Measurements from ENCODE around the gene ATP10A. TPM values are rescaled to one million over a fixed set of nuclear protein-coding genes. Genes with fewer than 3 reads are reported as not detected.
A peak's percentile ranks its signal among the peaks of the same experiment; 100 is the strongest.

The ATP10A gene
- total RNA-seq, 1 donor from 2014 or later = 16.5 TPM

- DNase-seq (ENCODE audit: low read depth) = no peak
Measured at GRCh38 chr15:25793354-25794050, 69.6 kb downstream of the ATP10A start.

GRCh38 chr15:25792128-25792527, 71.0 kb downstream of the ATP10A start:
- no peak for DNase-seq (ENCODE audit: low read depth)

- DNase-seq (ENCODE audit: low read depth) = peak; percentile 9
Measured at GRCh38 chr15:25790000-25790660, 73.0 kb downstream of the ATP10A start.

DNA sequence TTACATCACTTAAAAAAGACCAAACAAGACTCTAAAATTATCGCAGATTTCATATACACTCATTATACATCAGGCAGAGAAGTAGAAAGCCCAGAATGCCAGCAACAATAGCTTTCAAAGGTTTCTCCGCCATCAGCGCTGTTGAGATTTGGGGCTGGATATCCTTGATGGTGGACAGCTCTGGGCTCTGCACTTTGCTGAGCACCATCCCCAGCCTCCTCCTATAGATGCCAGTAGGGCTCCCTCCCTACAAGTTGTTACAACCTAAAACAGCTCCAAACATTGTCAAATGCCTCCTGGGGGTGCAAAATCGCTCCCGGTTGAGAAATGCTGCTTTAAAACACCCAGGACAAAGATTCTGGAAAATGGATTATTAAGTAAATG, 73.5 kb downstream of the ATP10A start:
- DNase-seq (ENCODE audit: low read depth) = no peak

DNA sequence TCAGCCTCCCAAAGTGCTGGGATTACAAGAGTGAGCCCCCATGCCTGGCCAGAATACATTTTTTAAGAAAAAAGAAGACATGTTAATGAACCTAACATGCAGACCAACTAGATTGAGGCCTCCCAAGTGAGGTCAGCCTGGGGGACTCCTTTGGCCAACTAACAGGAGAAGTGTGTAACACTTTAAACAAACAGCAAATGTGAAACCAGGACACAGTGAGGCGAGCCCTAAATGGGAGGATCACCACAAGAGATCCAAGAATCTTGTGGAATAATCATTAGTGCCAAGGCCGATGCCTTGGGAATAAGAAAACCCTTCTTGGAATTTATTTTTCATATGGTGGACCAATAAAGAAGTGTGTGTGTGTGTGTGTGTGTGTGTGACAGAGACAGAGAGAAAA, 73.9 kb downstream of the ATP10A start:
- DNase-seq (ENCODE audit: low read depth) = no peak

- DNase-seq (ENCODE audit: low read depth) = peak; percentile 51
Measured at GRCh38 chr15:25787855-25788520, 75.1 kb downstream of the ATP10A start.

- DNase-seq (ENCODE audit: low read depth) = no peak
Measured at GRCh38 chr15:25787381-25787780, 75.7 kb downstream of the ATP10A start.

DNA sequence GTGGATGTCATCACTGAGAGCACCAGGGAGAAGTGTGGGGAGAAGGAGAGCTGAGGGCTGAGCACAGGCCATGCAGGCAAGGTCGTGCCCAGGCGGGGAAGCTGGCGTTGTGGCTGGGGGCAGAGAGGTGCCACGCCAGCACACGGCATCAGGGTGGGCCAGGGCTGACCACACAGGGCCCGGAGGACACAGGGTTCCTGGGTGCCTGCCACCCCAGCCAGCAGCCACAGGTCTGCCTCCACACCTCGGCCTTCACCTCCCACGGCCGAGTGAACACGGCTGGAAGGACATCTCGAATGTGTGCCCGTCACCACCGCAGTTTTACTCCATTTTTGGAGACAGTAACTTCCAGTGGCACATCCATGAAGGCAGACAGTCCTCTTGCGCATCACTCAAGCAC, 77.1 kb downstream of the ATP10A start:
- DNase-seq (ENCODE audit: low read depth) = no peak

DNA sequence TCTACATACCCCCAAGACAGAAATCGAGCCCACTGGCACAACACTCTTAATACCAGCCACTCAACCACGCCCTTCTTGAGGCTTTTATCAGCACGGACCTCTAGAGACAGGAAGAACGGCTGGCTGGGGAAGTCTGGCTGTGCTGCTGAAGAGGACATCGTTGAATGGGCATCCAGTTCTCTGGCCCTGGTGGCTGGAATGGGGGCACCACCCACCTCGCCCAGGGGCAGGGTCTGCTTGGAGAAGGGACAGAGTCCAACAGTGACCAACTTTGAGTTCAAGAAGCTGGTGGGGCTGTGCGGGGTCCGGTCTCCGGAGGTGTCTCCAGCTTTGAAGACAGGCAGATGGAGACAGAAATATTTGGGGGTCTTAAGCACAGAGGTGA, 77.5 kb downstream of the ATP10A start:
- DNase-seq (ENCODE audit: low read depth) = no peak

GRCh38 chr15:25784876-25785640, 78.1 kb downstream of the ATP10A start:
- no peak for DNase-seq (ENCODE audit: low read depth)

- DNase-seq (ENCODE audit: low read depth) = no peak
Measured at GRCh38 chr15:25783607-25784540, 79.3 kb downstream of the ATP10A start.

- DNase-seq (ENCODE audit: low read depth) = no peak
Measured at GRCh38 chr15:25783134-25783533, 80.0 kb downstream of the ATP10A start.

DNA sequence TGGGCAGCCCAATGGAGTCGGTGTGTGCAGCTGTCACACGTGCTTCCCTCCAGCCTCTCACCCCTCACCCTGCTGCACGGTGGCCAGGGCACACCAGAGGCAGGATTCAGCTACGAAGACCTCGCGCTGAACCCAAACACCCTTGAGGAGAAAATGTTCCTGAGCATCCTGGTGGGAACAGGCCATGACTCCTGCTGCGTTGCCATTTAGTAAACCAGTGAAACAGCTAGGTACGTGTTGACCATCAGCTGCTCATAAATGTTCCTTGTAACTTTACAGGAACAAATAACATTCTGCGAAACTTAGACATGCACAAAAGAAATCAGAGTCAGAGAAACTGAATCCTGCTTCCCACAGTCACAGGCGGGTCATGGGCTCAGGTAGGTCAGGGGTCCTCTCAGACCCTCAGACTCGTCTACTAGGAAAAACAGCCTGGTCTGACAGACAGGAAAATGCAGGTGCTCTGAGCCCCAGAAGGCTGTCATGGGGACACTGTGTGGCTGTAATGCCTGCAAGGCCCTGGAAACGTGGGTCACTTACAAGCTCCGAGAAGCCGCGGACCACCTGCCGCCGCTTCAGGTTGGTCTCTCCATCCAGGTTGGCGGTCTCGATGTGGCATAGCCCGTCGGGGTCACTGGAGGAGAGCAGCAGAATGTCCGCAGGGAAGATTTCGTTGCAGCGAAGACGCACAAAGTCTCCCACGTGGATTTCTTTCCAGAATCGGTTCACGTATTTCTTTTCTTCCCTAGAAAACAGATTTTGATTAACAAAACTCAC, 82.5 kb downstream of the ATP10A start:
- no peak for DNase-seq (ENCODE audit: low read depth)

GRCh38 chr15:25778161-25778560, 85.0 kb downstream of the ATP10A start:
- no peak for DNase-seq (ENCODE audit: low read depth)

DNA sequence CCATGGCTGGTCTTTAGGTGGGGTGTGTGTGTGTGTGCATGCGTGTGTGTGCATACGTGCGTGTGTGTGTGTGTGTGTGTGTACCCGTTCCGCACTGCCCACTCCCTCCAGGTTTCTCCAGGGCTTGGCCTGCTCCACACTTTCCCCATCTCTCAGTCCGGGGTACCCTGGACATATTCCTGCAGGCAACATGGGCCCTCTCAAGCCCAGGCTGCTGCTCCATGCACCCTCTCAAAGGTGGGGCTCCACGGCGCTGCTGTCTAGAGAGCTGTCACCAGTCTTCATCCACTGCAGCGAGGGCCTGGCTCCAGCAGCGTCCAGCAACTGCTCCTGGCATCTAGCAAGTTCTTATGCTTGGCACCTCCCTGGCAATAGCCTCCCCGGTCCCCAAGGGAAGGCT, 86.1 kb downstream of the ATP10A start:
- no peak for DNase-seq (ENCODE audit: low read depth)

- no peak for DNase-seq (ENCODE audit: low read depth)
Measured at GRCh38 chr15:25776071-25776746, 86.9 kb downstream of the ATP10A start.

DNA sequence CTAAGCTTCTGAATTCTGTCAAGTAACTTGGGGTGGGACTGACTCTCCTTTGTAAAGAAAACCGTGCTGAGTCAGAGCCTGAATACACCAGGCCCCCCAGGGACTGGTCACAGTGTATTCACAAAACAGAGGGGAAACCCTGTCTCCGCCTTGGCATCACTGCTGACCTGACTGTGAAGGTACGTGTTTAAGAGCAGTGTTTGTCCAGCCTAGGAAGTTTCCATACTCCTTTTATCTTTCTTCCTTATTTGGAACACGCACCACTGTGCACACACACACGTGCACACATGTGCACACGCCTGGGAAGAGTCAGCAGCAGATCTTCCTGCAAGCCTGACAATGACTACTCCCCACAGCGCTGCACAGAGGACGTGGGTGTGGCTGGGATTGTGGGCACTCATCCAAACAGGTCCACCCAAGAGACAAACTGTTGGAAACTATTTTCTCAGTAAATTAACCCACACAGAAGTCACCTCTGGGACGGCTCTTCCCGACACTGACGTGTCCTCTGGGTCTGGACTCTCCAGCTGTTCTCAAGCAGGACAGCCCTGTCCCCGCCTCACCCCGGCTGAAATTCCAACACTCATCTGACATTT, 87.7 kb downstream of the ATP10A start:
- peak; percentile 66 for DNase-seq (ENCODE audit: low read depth)

DNA sequence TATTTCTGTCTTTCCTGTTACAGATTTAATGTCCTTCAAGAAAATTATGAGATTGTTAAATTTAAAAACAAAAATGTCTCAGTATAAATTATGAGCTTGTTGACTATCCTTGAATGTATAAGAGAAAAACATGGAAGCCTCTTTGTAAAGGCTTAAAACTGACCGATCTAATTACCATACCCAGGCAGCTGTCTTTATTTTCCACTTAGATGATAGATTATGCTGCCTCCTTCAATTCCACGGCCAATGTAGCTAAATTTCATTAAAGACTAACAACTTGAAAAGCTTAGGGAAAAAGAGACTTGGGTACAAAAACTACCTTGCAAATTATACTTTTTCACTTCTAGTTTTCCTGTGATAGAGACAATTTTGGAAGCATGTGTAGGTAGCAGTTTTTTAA, 88.3 kb downstream of the ATP10A start:
- DNase-seq (ENCODE audit: low read depth) = no peak

DNA sequence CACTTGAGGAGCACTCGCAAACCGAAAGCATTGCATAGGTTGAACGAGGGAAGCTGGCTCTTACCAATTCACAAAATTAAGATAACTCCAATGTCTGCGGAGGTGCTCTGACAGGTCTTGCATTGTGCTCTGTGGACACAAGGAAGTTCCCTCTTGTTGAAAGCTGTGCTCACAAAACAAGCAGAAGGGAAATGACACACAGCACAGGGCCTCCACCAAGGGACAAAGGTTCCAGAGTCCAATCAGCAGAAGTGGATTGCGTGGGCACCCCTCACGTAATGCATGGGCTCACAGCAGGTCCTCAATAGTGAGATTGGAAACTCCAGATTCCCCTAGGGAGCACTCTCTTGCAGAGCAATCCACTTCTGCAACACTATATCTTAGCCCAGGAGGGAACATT, 89.9 kb downstream of the ATP10A start:
- DNase-seq (ENCODE audit: low read depth) = no peak

DNA sequence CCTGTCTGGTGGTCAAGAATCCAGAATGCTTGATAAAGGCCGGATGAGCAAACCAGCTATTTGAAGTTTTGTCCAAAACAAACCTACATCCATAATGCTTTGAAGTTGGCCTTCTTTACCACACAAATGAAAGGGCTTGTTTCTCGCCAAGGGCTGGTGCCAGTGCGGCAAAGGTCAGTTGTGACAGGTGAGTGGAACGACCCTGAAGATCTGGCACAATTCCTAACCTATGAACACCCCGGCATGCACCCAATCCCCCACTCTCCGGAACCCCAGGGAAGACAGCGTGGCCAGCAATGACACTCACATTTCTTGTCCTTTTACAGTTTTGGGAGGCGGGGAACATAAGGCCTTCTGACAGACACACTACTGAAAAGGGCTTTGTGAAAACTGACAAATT, 90.6 kb downstream of the ATP10A start:
- no peak for DNase-seq (ENCODE audit: low read depth)

All from renal cortical epithelial cell (primary cell).